Osteocyte (in vitro differentiated cells): ENCODE data around the gene A1BG. TPM values are rescaled to one million over a fixed set of nuclear protein-coding genes. Genes with fewer than 3 reads are reported as not detected.

Experiments
- DNase-seq: peaks from one replicate; pipeline ENCODE4 v3.0.0; 2021; ENCODE audit warnings: mixed read lengths; ENCODE audit not compliant: unreplicated experiment; ENCODE audit errors: extremely low spot score
- H3K27ac Mint-ChIP-seq: one replicate; pipeline ENCODE4 v1.8.0; 2021; ENCODE audit warnings: mild to moderate bottlenecking, mixed read lengths; ENCODE audit not compliant: unreplicated experiment
- H3K27me3 Mint-ChIP-seq: one replicate; pipeline ENCODE4 v1.8.0; 2021; ENCODE audit warnings: mixed read lengths; ENCODE audit not compliant: unreplicated experiment
- H3K36me3 Mint-ChIP-seq: one replicate; pipeline ENCODE4 v1.8.0; 2021; ENCODE audit warnings: mixed read lengths; ENCODE audit not compliant: unreplicated experiment
- H3K4me1 Mint-ChIP-seq: one replicate; pipeline ENCODE4 v1.8.0; 2021; ENCODE audit warnings: mixed read lengths; ENCODE audit not compliant: unreplicated experiment
- H3K4me3 Mint-ChIP-seq: one replicate; pipeline ENCODE4 v1.8.0; 2021; ENCODE audit warnings: mild to moderate bottlenecking, moderate library complexity, mixed read lengths; ENCODE audit not compliant: unreplicated experiment
- H3K9me3 Mint-ChIP-seq: one replicate; pipeline ENCODE4 v1.8.0; 2021; ENCODE audit warnings: mixed read lengths; ENCODE audit not compliant: unreplicated experiment
- total RNA-seq: library from RNA; stranded (reverse); gene quantifications from 2 replicates; pipeline ENCODE4 v1.2.1, GENCODE V29; 2021
- TF ChIP-seq, protein P1 (sequence below): fragments of 200-600 bp; sonication (generic); IDR thresholded peaks from 2 replicates; pipeline ENCODE4 v1.5.0; 2021; ENCODE audit warnings: antibody characterized with exemption, mild to moderate bottlenecking, moderate library complexity

Gene A1BG
- total RNA-seq, 1 donor from 2014 or later: 39.8 TPM

GRCh38 chr19:58368561-58369360, 15.5 kb upstream of the A1BG start:
- TF ChIP-seq, protein P1, sequence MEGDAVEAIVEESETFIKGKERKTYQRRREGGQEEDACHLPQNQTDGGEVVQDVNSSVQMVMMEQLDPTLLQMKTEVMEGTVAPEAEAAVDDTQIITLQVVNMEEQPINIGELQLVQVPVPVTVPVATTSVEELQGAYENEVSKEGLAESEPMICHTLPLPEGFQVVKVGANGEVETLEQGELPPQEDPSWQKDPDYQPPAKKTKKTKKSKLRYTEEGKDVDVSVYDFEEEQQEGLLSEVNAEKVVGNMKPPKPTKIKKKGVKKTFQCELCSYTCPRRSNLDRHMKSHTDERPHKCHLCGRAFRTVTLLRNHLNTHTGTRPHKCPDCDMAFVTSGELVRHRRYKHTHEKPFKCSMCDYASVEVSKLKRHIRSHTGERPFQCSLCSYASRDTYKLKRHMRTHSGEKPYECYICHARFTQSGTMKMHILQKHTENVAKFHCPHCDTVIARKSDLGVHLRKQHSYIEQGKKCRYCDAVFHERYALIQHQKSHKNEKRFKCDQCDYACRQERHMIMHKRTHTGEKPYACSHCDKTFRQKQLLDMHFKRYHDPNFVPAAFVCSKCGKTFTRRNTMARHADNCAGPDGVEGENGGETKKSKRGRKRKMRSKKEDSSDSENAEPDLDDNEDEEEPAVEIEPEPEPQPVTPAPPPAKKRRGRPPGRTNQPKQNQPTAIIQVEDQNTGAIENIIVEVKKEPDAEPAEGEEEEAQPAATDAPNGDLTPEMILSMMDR: no peak
- Mint-ChIP-seq H3K27me3 (no peaks in the 10 kb centered on the region), H3K36me3 (peaks cover 2% of the 10 kb centered on the region), H3K27ac (no peak overlapping the region), H3K4me3 (no peak overlapping the region), H3K4me1 (no peaks in the 10 kb centered on the region), H3K9me3 (no peaks in the 10 kb centered on the region)
- DNase-seq: peak; percentile 78

- H3K4me3 Mint-ChIP-seq: no peak overlapping the region
- TF ChIP-seq, protein P1: no peak
- peaks cover 2% of the 10 kb centered on the region for H3K4me1 Mint-ChIP-seq
- no peak for DNase-seq
- no peaks in the 10 kb centered on the region for H3K27me3 Mint-ChIP-seq
- no peaks in the 10 kb centered on the region for H3K9me3 Mint-ChIP-seq
- H3K27ac Mint-ChIP-seq: no peak overlapping the region
- H3K36me3 Mint-ChIP-seq: peaks cover 2% of the 10 kb centered on the region
Observed at GRCh38 chr19:58367698-58368454, 14.6 kb upstream of the A1BG start.

DNA sequence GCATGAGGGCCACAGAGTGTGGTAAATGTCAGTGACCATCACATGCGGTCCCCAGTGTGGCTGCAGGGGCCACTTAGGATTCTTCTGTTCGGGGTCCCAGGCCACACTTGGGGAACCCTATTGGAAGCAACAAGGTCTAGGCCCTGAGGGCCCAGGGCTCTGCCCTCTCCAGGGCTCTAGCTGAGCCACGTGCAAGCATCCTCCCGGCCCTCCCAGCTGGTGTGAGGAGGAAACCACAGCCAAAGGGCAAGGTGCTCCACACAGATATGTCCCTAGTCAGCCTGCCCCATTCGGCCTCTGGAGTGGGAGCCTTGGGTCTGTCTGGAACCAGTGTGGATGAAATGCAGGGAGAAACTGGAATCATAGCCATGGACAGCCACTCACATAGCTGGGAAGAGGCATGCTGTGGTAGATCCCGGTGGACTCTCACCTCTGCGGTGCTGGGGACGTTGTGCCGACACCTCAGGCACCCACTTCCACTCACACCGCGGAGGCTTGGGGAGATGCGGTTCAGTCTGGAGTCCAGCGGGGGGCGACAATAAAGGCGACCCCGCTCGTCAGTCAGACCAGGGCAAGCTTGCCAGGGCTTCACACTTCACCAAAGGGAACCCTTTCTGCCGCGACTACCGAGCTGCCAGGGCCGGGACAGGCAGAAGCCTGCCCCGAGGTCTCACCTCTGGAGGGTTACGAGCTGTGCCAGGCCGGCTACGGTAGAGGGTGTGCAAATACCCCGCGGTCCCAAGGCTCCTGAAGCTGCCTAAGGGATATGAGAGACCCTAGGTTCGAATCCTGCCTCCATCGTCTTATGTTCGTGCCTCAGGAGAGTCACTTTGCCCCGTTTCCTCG, 13.5 kb upstream of the A1BG start:
- H3K27me3 Mint-ChIP-seq: no peaks in the 10 kb centered on the region
- H3K4me1 Mint-ChIP-seq: peaks cover 9% of the 10 kb centered on the region
- H3K36me3 Mint-ChIP-seq: peaks cover 2% of the 10 kb centered on the region
- H3K9me3 Mint-ChIP-seq: no peaks in the 10 kb centered on the region
- H3K27ac Mint-ChIP-seq: no peak overlapping the region
- H3K4me3 Mint-ChIP-seq: no peak overlapping the region
- TF ChIP-seq, protein P1: no peak
- DNase-seq: no peak

DNA sequence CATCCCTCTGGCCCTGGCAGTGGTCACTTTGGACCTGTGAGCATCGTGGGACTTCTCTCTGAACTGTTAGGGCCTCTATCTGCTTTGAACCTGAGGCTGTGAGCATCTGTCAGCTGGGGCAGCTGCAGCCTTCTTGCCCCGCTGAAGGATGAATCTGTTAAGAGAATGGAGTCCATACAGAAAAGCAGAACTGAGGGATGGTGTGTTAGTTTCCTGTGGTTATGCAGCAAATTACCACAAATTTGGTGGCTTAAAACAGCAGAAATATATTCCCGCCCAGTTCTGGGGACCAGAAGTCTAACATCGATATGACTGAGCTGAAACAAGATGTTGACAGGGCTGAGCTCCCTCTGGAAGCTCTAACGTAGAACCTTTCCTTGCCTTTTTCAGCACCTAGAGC, 10.9 kb upstream of the A1BG start:
- H3K27me3 Mint-ChIP-seq: no peaks in the 10 kb centered on the region
- TF ChIP-seq, protein P1: no peak
- H3K27ac Mint-ChIP-seq: no peak overlapping the region
- no peak overlapping the region for H3K4me3 Mint-ChIP-seq
- peaks cover 15% of the 10 kb centered on the region for H3K4me1 Mint-ChIP-seq
- H3K36me3 Mint-ChIP-seq: no peaks in the 10 kb centered on the region
- no peak for DNase-seq
- no peaks in the 10 kb centered on the region for H3K9me3 Mint-ChIP-seq
